ENCODE measurements around the gene RABGAP1. TPM values are rescaled to one million over a fixed set of nuclear protein-coding genes. Genes with fewer than 3 reads are reported as not detected.

The RABGAP1 gene
- total RNA-seq, 1 experiment from 2014 or later = 64.0 TPM

- Histone ChIP-seq H3K9me3 (ENCODE audit: low read depth, low read length, poor library complexity, severe bottlenecking) (no peaks in the 10 kb centered on the region), H3K4me1 (ENCODE audit: insufficient read depth, low read length, poor library complexity, severe bottlenecking) (peaks cover 12% of the 10 kb centered on the region), H3K4me3 (ENCODE audit: low read depth, low read length, poor library complexity, severe bottlenecking) (no peak overlapping the region), H3K36me3 (ENCODE audit: insufficient read depth, low read length, poor library complexity, severe bottlenecking) (peaks cover 30% of the 10 kb centered on the region), H3K27ac (ENCODE audit: low read depth, low read length, poor library complexity, severe bottlenecking) (no peak overlapping the region), H3K27me3 (replicated peaks; ENCODE audit: insufficient read depth, low read depth, low read length, poor library complexity) (no peaks in the 10 kb centered on the region)
- intact Hi-C loops (cut with micrococcal nuclease; ENCODE audit: unreplicated experiment) = no loop called here
- POLR2A ChIA-PET (ENCODE audit: low non-redundant PET) = interaction anchor here (0.6 kb wide), 1 partner anchor 638 kb away, joined by 3 read pairs; no protein-coding TSS in a partner anchor
- BruUV-seq (replicated peaks) = no TSS peak
- TF ChIP-seq EZH2 (IDR thresholded peaks at IDR 0.05; ENCODE audit: borderline replicate concordance, low read depth, low read length, poor library complexity, severe bottlenecking) (no peak), CTCF (conservative IDR thresholded peaks at IDR 0.05; ENCODE audit: low read depth, low read length) (no peak)
- DNase-seq (ENCODE audit: low spot score) = no peak
- CTCF ChIA-PET = no interaction called here
Measured at GRCh38 chr9:123063896-123064295, 123.1 kb downstream of the RABGAP1 start.

- H3K27ac ChIP-seq (ENCODE audit: low read depth, low read length, poor library complexity, severe bottlenecking) = no peak overlapping the region
- POLR2A ChIA-PET (ENCODE audit: low non-redundant PET) = no interaction called here
Measured at GRCh38 chr9:123064716-123065115, 123.9 kb downstream of the RABGAP1 start.

GRCh38 chr9:123065196-123065595 lies 124.4 kb downstream of the RABGAP1 start:
- H3K36me3 ChIP-seq (ENCODE audit: insufficient read depth, low read length, poor library complexity, severe bottlenecking) = peaks cover 32% of the 10 kb centered on the region
- TF ChIP-seq CTCF (conservative IDR thresholded peaks at IDR 0.05; ENCODE audit: low read depth, low read length) (no peak), EZH2 (IDR thresholded peaks at IDR 0.05; ENCODE audit: borderline replicate concordance, low read depth, low read length, poor library complexity, severe bottlenecking) (no peak)
- no peak overlapping the region for H3K27ac ChIP-seq (ENCODE audit: low read depth, low read length, poor library complexity, severe bottlenecking)
- H3K9me3 ChIP-seq (ENCODE audit: low read depth, low read length, poor library complexity, severe bottlenecking) = no peaks in the 10 kb centered on the region
- intact Hi-C loops (cut with micrococcal nuclease; ENCODE audit: unreplicated experiment) = no loop called here
- peaks cover 12% of the 10 kb centered on the region for H3K4me1 ChIP-seq (ENCODE audit: insufficient read depth, low read length, poor library complexity, severe bottlenecking)
- ChIA-PET POLR2A (ENCODE audit: low non-redundant PET) (no interaction called here), CTCF (no interaction called here)
- BruUV-seq (replicated peaks) = no TSS peak
- no peak for DNase-seq (ENCODE audit: low spot score)
- H3K27me3 ChIP-seq (replicated peaks; ENCODE audit: insufficient read depth, low read depth, low read length, poor library complexity) = no peaks in the 10 kb centered on the region
- no peak overlapping the region for H3K4me3 ChIP-seq (ENCODE audit: low read depth, low read length, poor library complexity, severe bottlenecking)

More at GRCh38 chr9:123064716-123065115, 123.9 kb downstream of the RABGAP1 start:
- BruUV-seq (replicated peaks) = no TSS peak
- DNase-seq (ENCODE audit: low spot score) = no peak
- intact Hi-C loops (cut with micrococcal nuclease; ENCODE audit: unreplicated experiment) = no loop called here
- Histone ChIP-seq H3K4me1 (ENCODE audit: insufficient read depth, low read length, poor library complexity, severe bottlenecking) (peaks cover 12% of the 10 kb centered on the region), H3K9me3 (ENCODE audit: low read depth, low read length, poor library complexity, severe bottlenecking) (no peaks in the 10 kb centered on the region), H3K27me3 (replicated peaks; ENCODE audit: insufficient read depth, low read depth, low read length, poor library complexity) (no peaks in the 10 kb centered on the region), H3K4me3 (ENCODE audit: low read depth, low read length, poor library complexity, severe bottlenecking) (no peak overlapping the region), H3K36me3 (ENCODE audit: insufficient read depth, low read length, poor library complexity, severe bottlenecking) (peaks cover 30% of the 10 kb centered on the region)
- no peak for TF ChIP-seq EZH2 (IDR thresholded peaks at IDR 0.05; ENCODE audit: borderline replicate concordance, low read depth, low read length, poor library complexity, severe bottlenecking)
- TF ChIP-seq CTCF (conservative IDR thresholded peaks at IDR 0.05; ENCODE audit: low read depth, low read length) = no peak
- CTCF ChIA-PET = no interaction called here

Data from A673 (cell line).